ENCODE data around the gene SPPL2B. TPM values are rescaled to one million over a fixed set of nuclear protein-coding genes. Genes with fewer than 3 reads are reported as not detected.

The SPPL2B gene
- total and polyA plus RNA-seq, 9 of the 15 experiments (the other 6 are each of a cell fraction or from before 2014, with no cell fraction given) = 0.20 to 81.2 (median 15.1) TPM

- intact Hi-C loops (cut with micrococcal nuclease) (loop anchor here (10.0 kb wide), 1 partner anchor 56 kb away; the partner anchor contains the start of genes LSM7 and SPPL2B), in situ Hi-C loops (cut with MboI) (loop anchor here (10.0 kb wide), 1 partner anchor 226 kb away; the partner anchor contains the start of gene AP3D1)
- Histone ChIP-seq H3K9ac (ENCODE audit: insufficient read depth in 1 of 2, low read depth in 2 of 2, low read length in 2 of 2) (no peak overlapping the region), H4K20me1 (replicated peaks; ENCODE audit: control insufficient read depth, insufficient read depth, low read length) (no peaks in the 10 kb centered on the region), H3K27me3 (ENCODE audit: control insufficient read depth in 2 of 2, insufficient read depth in 2 of 2, low read length in 2 of 2) (no peaks in the 10 kb centered on the region), H3K9me3 (replicated peaks; ENCODE audit: control insufficient read depth, insufficient read depth, low read depth, low read length) (peaks cover 9% of the 10 kb centered on the region), H3K36me3 (ENCODE audit: control insufficient read depth, insufficient read depth, low read length) (no peaks in the 10 kb centered on the region), H3K4me3 (no peak overlapping the region), H3K4me2 (ENCODE audit: insufficient read depth, low read length) (no peak overlapping the region), H3K79me2 (ENCODE audit: control insufficient read depth, insufficient read depth, low read length) (no peaks in the 10 kb centered on the region), H3K27ac (ENCODE audit: extremely low read depth, low read depth, low read length) (no peak overlapping the region), H2AFZ (ENCODE audit: low read depth, low read length) (no peak overlapping the region), H3K4me1 (replicated peaks in 1 of 2; ENCODE audit: control insufficient read depth in 2 of 2, insufficient read depth in 2 of 2, low read length in 2 of 2) (peaks cover 0 to 18% of the 10 kb centered on the region in 2 experiments; a peak in 3 of 5 replicates), H3K9me1 (ENCODE audit: control insufficient read depth, insufficient read depth, low read length) (no peaks in the 10 kb centered on the region)
- ChIA-PET POLR2A (interaction anchor here (0.8 to 0.9 kb wide), 2 partner anchors 14 to 141 kb away, joined by 3 read pairs; no protein-coding TSS in a partner anchor), CTCF (ENCODE audit: low intra/inter-chr PET ratio) (no interaction called here)
- 27% methylated on average over 2 of the region's 2 CpGs for WGBS (ENCODE audit: insufficient coverage, low coverage, missing lambda C conversion rate)
- TF ChIP-seq ADNP (tag; IDR thresholded peaks at IDR 0.05) (0 out of 2 replicates have a peak, but pooled peaks have one; percentile 34), KDM1A (IDR thresholded peaks at IDR 0.05) (peak; percentile 10 to 41; a peak in 2 of 4 replicates), SMAD2 (IDR thresholded peaks at IDR 0.05; ENCODE audit: low read depth, low read length) (no peak), TRIM28 (IDR thresholded peaks at IDR 0.05) (peak; percentile 52; the same call in 1 of the 2 replicates), ZNF197 (CRISPR knock-in tag; IDR thresholded peaks at IDR 0.05; ENCODE audit: low read depth) (no peak), BCOR (IDR thresholded peaks at IDR 0.05) (peak; percentile 87), CBX3 (IDR thresholded peaks at IDR 0.05; ENCODE audit: borderline replicate concordance in 1 of 2, low read length in 2 of 2) (peak in 1 of 2 experiments; percentile 77; a peak in 1 of 3 replicates), NRF1 (conservative IDR thresholded peaks at IDR 0.05 in 1 of 2, IDR thresholded peaks at IDR 0.05 in 1 of 2) (no peak), ZNF121 (CRISPR knock-in tag; conservative IDR thresholded peaks at IDR 0.05) (peak; percentile 34), ATF1 (CRISPR knock-in tag; IDR thresholded peaks at IDR 0.05) (no peak), ATF1 (tag; IDR thresholded peaks at IDR 0.05) (no peak), MCM2 (IDR thresholded peaks at IDR 0.05; ENCODE audit: low read depth) (no peak), TRIM24 (IDR thresholded peaks at IDR 0.05) (peak in 1 of 2 experiments; percentile 39; a peak in 1 of 4 replicates), RBM25 (IDR thresholded peaks at IDR 0.05; ENCODE audit: low read depth, low read length, severe bottlenecking) (peak; percentile 76), PKNOX1 (IDR thresholded peaks at IDR 0.05) (no peak), CBX1 (IDR thresholded peaks at IDR 0.05; ENCODE audit: low read depth) (peak; percentile 58; the same call in 1 of the 2 replicates), PATZ1 (CRISPR knock-in tag; IDR thresholded peaks at IDR 0.05; ENCODE audit: borderline replicate concordance) (no peak), SNRNP70 (optimal IDR thresholded peaks at IDR 0.05; ENCODE audit: low read depth, low read length) (no peak), HOXB6 (CRISPR knock-in tag; IDR thresholded peaks at IDR 0.05; ENCODE audit: borderline replicate concordance) (no peak)
- TF ChIP-seq, protein P1, sequence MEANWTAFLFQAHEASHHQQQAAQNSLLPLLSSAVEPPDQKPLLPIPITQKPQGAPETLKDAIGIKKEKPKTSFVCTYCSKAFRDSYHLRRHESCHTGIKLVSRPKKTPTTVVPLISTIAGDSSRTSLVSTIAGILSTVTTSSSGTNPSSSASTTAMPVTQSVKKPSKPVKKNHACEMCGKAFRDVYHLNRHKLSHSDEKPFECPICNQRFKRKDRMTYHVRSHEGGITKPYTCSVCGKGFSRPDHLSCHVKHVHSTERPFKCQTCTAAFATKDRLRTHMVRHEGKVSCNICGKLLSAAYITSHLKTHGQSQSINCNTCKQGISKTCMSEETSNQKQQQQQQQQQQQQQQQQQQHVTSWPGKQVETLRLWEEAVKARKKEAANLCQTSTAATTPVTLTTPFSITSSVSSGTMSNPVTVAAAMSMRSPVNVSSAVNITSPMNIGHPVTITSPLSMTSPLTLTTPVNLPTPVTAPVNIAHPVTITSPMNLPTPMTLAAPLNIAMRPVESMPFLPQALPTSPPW (CRISPR knock-in tag; IDR thresholded peaks at IDR 0.05) = no peak
- BruUV-seq (replicated peaks) = no TSS peak
- FAIRE-seq = no peak
- DNase-seq (ENCODE audit: extremely low read depth in 1 of 4, low spot score in 3 of 4) = no peak
- ATAC-seq = no peak
Measured at GRCh38 chr19:2380567-2380966, 52.1 kb downstream of the SPPL2B start.

All from K562 (cell line).